ENCODE data around the gene TBC1D22A.

- TF ChIP-seq CTCF (IDR thresholded peaks at IDR 0.05; ENCODE audit: insufficient read depth, low read depth, low read length) (no peak), EZH2 (IDR thresholded peaks at IDR 0.05; ENCODE audit: insufficient read depth, low read length) (no peak)
Observed at GRCh38 chr22:47045691-47046410, 283.4 kb downstream of the TBC1D22A start.

Measured in astrocyte (in vitro differentiated cells and primary cell).